Panc1 (cell line): ENCODE measurements around the gene SMPX. TPM values are rescaled to one million over a fixed set of nuclear protein-coding genes. Genes with fewer than 3 reads are reported as not detected.

ENCODE experiments used
- ATAC-seq: fragments of 200-7000 bp; cut with Tn5 transposase; 2 replicates; pipeline ENCODE4 v1.9.1; 2020; ENCODE audit warnings: mild to moderate bottlenecking, moderate library complexity
- BruUV-seq: library from RNA; stranded (reverse); fragments of 400-500 nt; replicated peaks from 2 replicates; lab custom pipeline; 2021; lab: Mats Ljungman, UMichigan
- CTCF ChIA-PET: fragments of 300-600 bp; sonication (Branson Sonifier 250); formaldehyde crosslinking; loops from one replicate; lab custom pipeline; 2022; ENCODE audit warnings: antibody characterized with exemption; lab: Charles Lee
- POLR2A ChIA-PET: fragments of 300-600 bp; sonication (Branson Sonifier 250); formaldehyde crosslinking; loops from one replicate; lab custom pipeline; 2022; ENCODE audit warnings: antibody characterized with exemption; lab: Charles Lee
- DNase-seq: peaks from one replicate; pipeline ENCODE4 v3.0.0-alpha.2; 2010; ENCODE audit warnings: low read depth, low spot score
- H3K27ac ChIP-seq: 2 replicates; pipeline ENCODE4 v1.5.1; 2011; ENCODE audit warnings: mild to moderate bottlenecking, low read length, inconsistent platforms
- H3K27me3 ChIP-seq: fragments of 200-500 bp; sonication (Bioruptor generic); 2 replicates; pipeline ENCODE4 v1.6.0; 2014; ENCODE audit warnings: low read length, inconsistent platforms; ENCODE audit not compliant: control insufficient read depth, insufficient read depth
- H3K36me3 ChIP-seq: fragments of 200-500 bp; sonication (Bioruptor generic); 2 replicates; pipeline ENCODE4 v1.5.1; 2014; ENCODE audit warnings: inconsistent platforms, mild to moderate bottlenecking, low read length, moderate library complexity; ENCODE audit not compliant: control insufficient read depth, insufficient read depth
- H3K4me1 ChIP-seq: 2 replicates; pipeline ENCODE4 v1.5.1; 2011; ENCODE audit warnings: inconsistent platforms, mild to moderate bottlenecking, low read length, moderate library complexity; ENCODE audit not compliant: control insufficient read depth, insufficient read depth
- H3K4me3 ChIP-seq, 2 experiments: 2 replicates each; pipeline ENCODE4 v1.5.1; 2011 to 2012; ENCODE audit warnings: low read depth in 2 of 2, low read length in 2 of 2, mild to moderate bottlenecking in 2 of 2, inconsistent platforms in 1 of 2, moderate library complexity in 1 of 2
- H3K9me3 ChIP-seq: fragments of 200-500 bp; sonication (Bioruptor generic); 2 replicates; pipeline ENCODE4 v1.5.1; 2014; ENCODE audit warnings: low read depth, mild to moderate bottlenecking, inconsistent platforms, low read length, moderate library complexity; ENCODE audit not compliant: control insufficient read depth, insufficient read depth
- POLR2AphosphoS5 ChIP-seq: IDR thresholded peaks from 2 replicates; pipeline ENCODE4 v1.6.1; 2012; ENCODE audit warnings: mild to moderate bottlenecking, low read depth, low read length, moderate library complexity
- REST ChIP-seq, 2 experiments: IDR thresholded peaks; 2 replicates each; pipeline ENCODE4 v1.6.1; 2011 to 2012; ENCODE audit warnings: low read depth in 2 of 2, control low read depth in 1 of 2, low read length in 1 of 2, mild to moderate bottlenecking in 1 of 2, moderate library complexity in 1 of 2; ENCODE audit not compliant: insufficient read depth in 1 of 2
- SIN3A ChIP-seq: IDR thresholded peaks from 2 replicates; pipeline ENCODE4 v1.6.1; 2012; ENCODE audit warnings: low read depth, mild to moderate bottlenecking, low read length, moderate library complexity, borderline replicate concordance; ENCODE audit not compliant: insufficient read depth
- TCF7L2 ChIP-seq: IDR thresholded peaks from 2 replicates; pipeline ENCODE4 v1.6.1; 2011; ENCODE audit warnings: mild to moderate bottlenecking, low read depth, low read length, inconsistent platforms
- in situ Hi-C: cut with HindIII; loops from 2 replicates; pipeline ENCODE4 v1.10.0; 2016; ENCODE audit warnings: low sequenced_read_pairs, low pct_unique_long_range_greater_than_20kb
- intact Hi-C: fragments of 100-400 bp; cut with micrococcal nuclease; formaldehyde crosslinking; loops from one replicate; pipeline ENCODE4 v1.10.0; 2022; ENCODE audit not compliant: unreplicated experiment
- total RNA-seq: library from RNA; stranded (reverse); gene quantifications from one replicate; pipeline ENCODE4 v1.2.1, GENCODE V29; 2021; ENCODE audit not compliant: unreplicated experiment
- TF ChIP-seq, protein P1 (sequence below): fragments of 450-650 bp; IDR thresholded peaks from 2 replicates; pipeline ENCODE4 v1.5.1; 2017; ENCODE audit warnings: mild to moderate bottlenecking

Gene SMPX
- total RNA-seq, 1 experiment from 2014 or later = not detected

GRCh38 chrX:21708116-21708515 lies 49.8 kb downstream of the SMPX start:
- ChIA-PET CTCF (no interaction called here), POLR2A (no interaction called here)
- H3K9me3 ChIP-seq = no peaks in the 10 kb centered on the region
- no peaks in the 10 kb centered on the region for H3K36me3 ChIP-seq
- ATAC-seq (no peak), DNase-seq (no peak)
- H3K4me3 ChIP-seq = no peak overlapping the region
- TF ChIP-seq SIN3A (no peak), TCF7L2 (no peak), POLR2AphosphoS5 (no peak), REST (IDR thresholded peaks at IDR 0.05; ENCODE audit: insufficient read depth in 1 of 2, low read depth in 2 of 2, low read length in 1 of 2) (no peak)
- TF ChIP-seq, protein P1, sequence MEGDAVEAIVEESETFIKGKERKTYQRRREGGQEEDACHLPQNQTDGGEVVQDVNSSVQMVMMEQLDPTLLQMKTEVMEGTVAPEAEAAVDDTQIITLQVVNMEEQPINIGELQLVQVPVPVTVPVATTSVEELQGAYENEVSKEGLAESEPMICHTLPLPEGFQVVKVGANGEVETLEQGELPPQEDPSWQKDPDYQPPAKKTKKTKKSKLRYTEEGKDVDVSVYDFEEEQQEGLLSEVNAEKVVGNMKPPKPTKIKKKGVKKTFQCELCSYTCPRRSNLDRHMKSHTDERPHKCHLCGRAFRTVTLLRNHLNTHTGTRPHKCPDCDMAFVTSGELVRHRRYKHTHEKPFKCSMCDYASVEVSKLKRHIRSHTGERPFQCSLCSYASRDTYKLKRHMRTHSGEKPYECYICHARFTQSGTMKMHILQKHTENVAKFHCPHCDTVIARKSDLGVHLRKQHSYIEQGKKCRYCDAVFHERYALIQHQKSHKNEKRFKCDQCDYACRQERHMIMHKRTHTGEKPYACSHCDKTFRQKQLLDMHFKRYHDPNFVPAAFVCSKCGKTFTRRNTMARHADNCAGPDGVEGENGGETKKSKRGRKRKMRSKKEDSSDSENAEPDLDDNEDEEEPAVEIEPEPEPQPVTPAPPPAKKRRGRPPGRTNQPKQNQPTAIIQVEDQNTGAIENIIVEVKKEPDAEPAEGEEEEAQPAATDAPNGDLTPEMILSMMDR = no peak; the same call in 1 of the 2 replicates
- no TSS peak for BruUV-seq
- in situ Hi-C loops = no loop called here
- intact Hi-C loops = no loop called here
- H3K27ac ChIP-seq = no peak overlapping the region
- H3K27me3 ChIP-seq = no peaks in the 10 kb centered on the region
- no peaks in the 10 kb centered on the region for H3K4me1 ChIP-seq

GRCh38 chrX:21705225-21705624 lies 52.7 kb downstream of the SMPX start:
- TF ChIP-seq REST (IDR thresholded peaks at IDR 0.05; ENCODE audit: insufficient read depth in 1 of 2, low read depth in 2 of 2, low read length in 1 of 2) = no peak
- intact Hi-C loops (no loop called here), in situ Hi-C loops (no loop called here)
- ATAC-seq (no peak), DNase-seq (no peak)
- H3K4me1 ChIP-seq = no peaks in the 10 kb centered on the region
- no peak overlapping the region for H3K27ac ChIP-seq
- H3K9me3 ChIP-seq = no peaks in the 10 kb centered on the region
- CTCF ChIA-PET = no interaction called here
- no peaks in the 10 kb centered on the region for H3K36me3 ChIP-seq
- H3K4me3 ChIP-seq = no peak overlapping the region
- POLR2A ChIA-PET = no interaction called here
- H3K27me3 ChIP-seq = no peaks in the 10 kb centered on the region
- BruUV-seq = no TSS peak
